GM12878 (cell line): ENCODE data around the gene RB1.

Source experiments
- DPF2 ChIP-seq: fragments of 450-650 bp; IDR thresholded peaks from 2 replicates; pipeline ENCODE4 v1.6.1; 2017; ENCODE audit warnings: mild to moderate bottlenecking
- EP300 ChIP-seq, 2 experiments: fragments of 150-350 bp in 1 of 2; IDR thresholded peaks; 2 replicates each; pipeline ENCODE4 v1.6.1; 2011 to 2012; ENCODE audit warnings: low read depth in 2 of 2, low read length in 2 of 2, borderline replicate concordance in 1 of 2, improper control_type of control experiment in 1 of 2, inconsistent platforms in 1 of 2; ENCODE audit not compliant: control insufficient read depth in 1 of 2
- JUND ChIP-seq: IDR thresholded peaks from 2 replicates; pipeline ENCODE4 v1.6.1; 2012; ENCODE audit warnings: low read depth, mild to moderate bottlenecking, low read length, improper control_type of control experiment, moderate library complexity
- MXI1 ChIP-seq: fragments of 150-350 bp; IDR thresholded peaks from 2 replicates; pipeline ENCODE4 v1.6.1; 2011; ENCODE audit warnings: low read depth, mild to moderate bottlenecking, inconsistent platforms, low read length, improper control_type of control experiment
- SIN3A ChIP-seq: IDR thresholded peaks from 2 replicates; pipeline ENCODE4 v1.6.1; 2012; ENCODE audit warnings: low read depth, low read length, improper control_type of control experiment

- TF ChIP-seq DPF2: no peak
- no peak for TF ChIP-seq SIN3A
- no peak for TF ChIP-seq MXI1
- TF ChIP-seq EP300 (IDR thresholded peaks at IDR 0.05; ENCODE audit: borderline replicate concordance in 1 of 2, control insufficient read depth in 1 of 2, low read depth in 2 of 2, low read length in 2 of 2): no peak
- TF ChIP-seq JUND: no peak
These were observed 188.5 kb downstream of the RB1 start for GRCh38 chr13:48492096-48492440.
